ENCODE data around the gene OSGIN1. TPM values are rescaled to one million over a fixed set of nuclear protein-coding genes. Genes with fewer than 3 reads are reported as not detected.

OSGIN1 gene
- polyA plus RNA-seq, 6 donors from 2014 or later, result 0.20 to 0.85 (median 0.24) TPM; not detected in 3

DNA sequence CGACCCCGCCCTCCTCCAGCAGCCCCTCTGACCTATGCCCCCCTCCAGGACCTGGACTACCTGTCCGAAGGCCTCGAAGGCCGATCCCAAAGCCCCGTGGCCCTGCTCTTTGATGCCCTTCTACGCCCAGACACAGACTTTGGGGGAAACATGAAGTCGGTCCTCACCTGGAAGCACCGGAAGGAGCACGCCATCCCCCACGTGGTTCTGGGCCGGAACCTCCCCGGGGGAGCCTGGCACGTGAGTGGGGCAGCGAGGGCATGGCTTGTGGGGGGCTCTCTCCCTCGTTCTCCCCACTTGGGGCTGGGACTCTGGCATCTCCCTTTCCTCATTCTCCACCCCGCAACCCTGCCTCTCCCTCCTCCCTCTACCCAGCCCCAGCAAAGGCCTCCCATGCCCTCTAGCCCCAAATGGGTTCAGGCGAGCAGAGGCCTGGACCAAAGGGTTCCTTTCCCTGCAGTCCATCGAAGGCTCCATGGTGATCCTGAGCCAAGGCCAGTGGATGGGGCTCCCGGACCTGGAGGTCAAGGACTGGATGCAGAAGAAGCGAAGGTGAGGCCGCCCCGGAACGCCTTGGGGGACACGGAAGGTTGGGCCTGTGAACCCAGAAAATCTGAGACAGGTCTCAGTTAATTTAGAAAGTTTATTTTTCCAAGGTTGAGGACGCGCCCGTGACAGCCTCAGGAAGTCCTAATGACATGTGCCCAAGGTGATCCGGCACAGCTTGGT, 7.6 kb downstream of the OSGIN1 start:
- H3K27me3 Mint-ChIP-seq, result peaks cover 0 to 15% (median 4%) of the 10 kb centered on the region in 3 donors
- H3K27ac Mint-ChIP-seq, result no peak overlapping the region
- H3K36me3 Mint-ChIP-seq, result no peaks in the 10 kb centered on the region
- H3K9me3 Mint-ChIP-seq, result no peaks in the 10 kb centered on the region
- H3K4me1 Mint-ChIP-seq, result peaks cover 0 to 4% (median 0%) of the 10 kb centered on the region in 3 donors
- H3K4me3 Mint-ChIP-seq, result no peak overlapping the region
- ATAC-seq (ENCODE audit: low read depth in 2 of 2) (no peak), DNase-seq (no peak)

DNA sequence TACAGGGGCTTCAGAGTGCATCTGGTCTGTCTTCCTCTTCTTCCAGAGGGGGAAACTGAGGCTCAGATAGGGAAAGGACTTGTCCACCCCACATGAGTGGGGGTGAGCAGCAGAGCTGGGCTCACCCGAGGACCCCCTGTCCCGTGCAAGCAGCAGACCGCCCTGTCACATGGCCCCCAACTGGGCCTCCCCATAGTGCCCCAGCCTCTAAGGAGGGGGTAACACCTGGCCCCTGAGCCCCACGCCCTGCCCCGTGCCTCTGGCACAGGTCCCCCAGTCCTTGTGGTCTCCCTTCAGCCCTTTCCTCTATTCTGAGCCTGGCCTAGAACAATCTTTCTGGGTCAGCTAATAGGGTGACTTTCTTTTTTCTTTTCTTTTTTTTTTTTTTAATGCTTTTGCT, 8.6 kb downstream of the OSGIN1 start:
- H3K4me3 Mint-ChIP-seq, result no peak overlapping the region
- peak overlapping the region in 2 of 6 donors; percentile 36 to 54 for H3K27ac Mint-ChIP-seq
- no peak for ATAC-seq (ENCODE audit: low read depth in 2 of 2)
- no peaks in the 10 kb centered on the region for H3K36me3 Mint-ChIP-seq
- no peak for DNase-seq
- H3K27me3 Mint-ChIP-seq, result peaks cover 0 to 10% (median 4%) of the 10 kb centered on the region in 3 donors
- no peaks in the 10 kb centered on the region for H3K9me3 Mint-ChIP-seq
- H3K4me1 Mint-ChIP-seq, result peaks cover 0 to 4% (median 0%) of the 10 kb centered on the region in 3 donors

DNA sequence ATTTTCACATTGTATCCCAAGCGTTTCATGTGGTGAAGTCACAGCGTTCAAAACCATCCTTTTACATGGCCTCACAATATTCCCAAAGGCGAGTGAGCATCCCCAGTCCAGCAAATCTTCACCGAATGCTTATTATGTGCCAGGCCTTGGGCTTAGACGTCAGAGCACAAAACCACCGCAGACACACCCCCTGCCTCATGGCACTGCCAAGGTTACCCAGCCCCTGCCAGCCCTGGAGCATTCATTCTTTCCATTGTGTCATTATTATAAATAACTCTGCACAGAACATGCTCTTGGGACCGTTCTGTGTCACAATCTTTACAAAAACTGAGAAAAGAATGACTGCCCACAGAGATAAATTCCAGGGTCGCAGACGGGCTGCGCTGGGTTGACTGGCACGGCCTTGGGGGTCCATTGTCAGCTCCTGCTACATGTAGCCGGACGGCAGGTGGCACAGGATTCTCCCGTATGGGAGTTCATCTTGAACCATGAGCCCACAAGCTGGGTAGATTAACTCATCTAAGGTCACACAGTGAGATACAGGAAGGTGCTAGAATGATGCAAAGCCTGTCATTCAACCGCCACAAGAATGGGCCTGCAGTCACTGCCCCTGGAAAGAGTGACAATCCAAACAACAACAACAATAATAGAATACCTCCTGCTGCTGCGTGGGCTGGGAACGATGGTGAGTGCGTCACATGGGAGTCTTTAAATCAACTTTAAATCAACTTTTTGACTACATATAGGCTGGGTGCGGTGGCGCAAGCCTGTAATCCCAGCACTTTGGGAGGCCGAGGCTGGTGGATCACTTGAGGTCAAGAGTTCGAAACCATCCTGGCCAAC, 10.5 kb downstream of the OSGIN1 start:
- Mint-ChIP-seq H3K36me3 (peaks cover 0 to 7% of the 10 kb centered on the region in 2 donors), H3K4me1 (peaks cover 2 to 6% (median 4%) of the 10 kb centered on the region in 3 donors), H3K4me3 (no peak overlapping the region), H3K9me3 (no peaks in the 10 kb centered on the region), H3K27ac (no peak overlapping the region), H3K27me3 (peaks cover 4 to 13% (median 9%) of the 10 kb centered on the region in 3 donors)
- ATAC-seq (ENCODE audit: low read depth in 2 of 2) (no peak), DNase-seq (no peak)

DNA sequence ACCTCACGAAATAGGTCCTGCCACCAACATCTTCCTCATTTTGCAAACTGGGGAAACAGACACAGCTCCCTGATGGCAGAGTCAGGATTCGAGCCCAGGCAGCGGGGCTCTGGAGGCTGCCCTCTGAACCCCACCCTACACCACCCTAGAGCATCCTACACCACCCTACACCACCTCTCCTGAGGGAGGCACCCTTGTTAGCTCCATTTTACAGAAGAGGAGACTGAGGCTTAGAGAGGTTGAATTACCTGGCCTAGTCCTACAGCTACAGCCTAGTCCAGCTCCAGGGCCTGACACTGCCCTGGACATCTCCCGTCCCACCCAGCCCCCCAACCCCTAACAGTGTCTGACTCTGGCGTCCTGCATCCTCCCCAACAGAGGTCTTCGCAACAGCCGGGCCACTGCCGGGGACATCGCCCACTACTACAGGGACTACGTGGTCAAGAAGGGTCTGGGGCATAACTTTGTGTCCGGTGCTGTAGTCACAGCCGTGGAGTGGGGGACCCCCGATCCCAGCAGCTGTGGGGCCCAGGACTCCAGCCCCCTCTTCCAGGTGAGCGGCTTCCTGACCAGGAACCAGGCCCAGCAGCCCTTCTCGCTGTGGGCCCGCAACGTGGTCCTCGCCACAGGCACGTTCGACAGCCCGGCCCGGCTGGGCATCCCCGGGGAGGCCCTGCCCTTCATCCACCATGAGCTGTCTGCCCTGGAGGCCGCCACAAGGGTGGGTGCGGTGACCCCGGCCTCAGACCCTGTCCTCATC, 11.8 kb downstream of the OSGIN1 start:
- peaks cover 4 to 22% (median 20%) of the 10 kb centered on the region in 3 donors for H3K27me3 Mint-ChIP-seq
- H3K4me3 Mint-ChIP-seq, result no peak overlapping the region
- DNase-seq (no peak), ATAC-seq (ENCODE audit: low read depth in 2 of 2) (no peak)
- H3K36me3 Mint-ChIP-seq, result peaks cover 0 to 7% of the 10 kb centered on the region in 2 donors
- H3K27ac Mint-ChIP-seq, result no peak overlapping the region
- H3K4me1 Mint-ChIP-seq, result peaks cover 5 to 12% (median 6%) of the 10 kb centered on the region in 3 donors
- H3K9me3 Mint-ChIP-seq, result no peaks in the 10 kb centered on the region

DNA sequence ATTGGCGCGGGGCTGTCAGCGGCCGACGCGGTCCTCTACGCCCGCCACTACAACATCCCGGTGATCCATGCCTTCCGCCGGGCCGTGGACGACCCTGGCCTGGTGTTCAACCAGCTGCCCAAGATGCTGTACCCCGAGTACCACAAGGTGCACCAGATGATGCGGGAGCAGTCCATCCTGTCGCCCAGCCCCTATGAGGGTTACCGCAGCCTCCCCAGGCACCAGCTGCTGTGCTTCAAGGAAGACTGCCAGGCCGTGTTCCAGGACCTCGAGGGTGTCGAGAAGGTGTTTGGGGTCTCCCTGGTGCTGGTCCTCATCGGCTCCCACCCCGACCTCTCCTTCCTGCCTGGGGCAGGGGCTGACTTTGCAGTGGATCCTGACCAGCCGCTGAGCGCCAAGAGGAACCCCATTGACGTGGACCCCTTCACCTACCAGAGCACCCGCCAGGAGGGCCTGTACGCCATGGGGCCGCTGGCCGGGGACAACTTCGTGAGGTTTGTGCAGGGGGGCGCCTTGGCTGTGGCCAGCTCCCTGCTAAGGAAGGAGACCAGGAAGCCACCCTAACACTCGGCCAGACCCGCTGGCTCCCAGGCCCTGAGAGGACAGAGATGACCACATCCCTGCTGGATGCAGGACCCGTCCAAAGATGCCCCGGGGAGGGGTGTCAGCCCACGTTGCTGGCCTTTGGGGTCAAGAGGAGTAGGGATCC, 12.6 kb downstream of the OSGIN1 start:
- ATAC-seq (ENCODE audit: low read depth in 2 of 2) (no peak), DNase-seq (no peak)
- no peaks in the 10 kb centered on the region for H3K9me3 Mint-ChIP-seq
- H3K4me1 Mint-ChIP-seq, result peaks cover 6 to 13% (median 7%) of the 10 kb centered on the region in 3 donors
- peaks cover 4 to 25% (median 24%) of the 10 kb centered on the region in 3 donors for H3K27me3 Mint-ChIP-seq
- H3K27ac Mint-ChIP-seq, result no peak overlapping the region
- peaks cover 0 to 7% of the 10 kb centered on the region in 2 donors for H3K36me3 Mint-ChIP-seq
- peak overlapping the region in 1 of 8 donors; percentile 47 for H3K4me3 Mint-ChIP-seq

DNA sequence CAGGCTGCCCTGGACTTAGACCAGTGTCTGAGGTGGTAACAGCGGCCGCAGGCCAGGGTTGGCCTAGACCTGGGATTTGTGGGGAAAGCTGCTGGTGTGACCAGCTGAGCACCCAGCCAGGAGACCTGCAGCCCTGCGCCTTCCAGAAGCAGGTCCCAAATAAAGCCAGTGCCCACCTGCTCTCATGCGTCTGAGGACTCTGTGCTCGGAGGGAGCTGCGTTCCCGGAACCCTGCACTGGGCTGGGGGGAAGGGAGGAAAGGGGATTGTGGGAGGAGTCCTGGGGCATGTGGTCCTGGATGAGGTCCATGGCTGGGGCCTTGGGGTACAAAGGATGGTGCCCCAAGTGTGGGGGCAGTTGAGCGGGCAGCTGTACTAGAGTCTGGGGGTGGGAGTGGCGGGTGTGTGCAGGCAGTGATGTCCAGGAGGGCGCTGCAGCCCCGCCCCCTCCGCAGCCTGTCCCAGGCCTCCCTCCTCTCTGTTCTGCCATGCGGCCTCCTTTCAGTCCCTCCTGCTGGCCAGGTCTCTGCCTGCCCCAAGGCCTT, 13.2 kb downstream of the OSGIN1 start:
- peaks cover 6 to 13% (median 7%) of the 10 kb centered on the region in 3 donors for H3K4me1 Mint-ChIP-seq
- ATAC-seq (ENCODE audit: low read depth in 2 of 2) (no peak), DNase-seq (no peak)
- peaks cover 4 to 26% (median 24%) of the 10 kb centered on the region in 3 donors for H3K27me3 Mint-ChIP-seq
- H3K27ac Mint-ChIP-seq, result no peak overlapping the region
- no peaks in the 10 kb centered on the region for H3K9me3 Mint-ChIP-seq
- peak overlapping the region in 1 of 8 donors; percentile 26 for H3K4me3 Mint-ChIP-seq
- peaks cover 0 to 7% of the 10 kb centered on the region in 2 donors for H3K36me3 Mint-ChIP-seq

DNA sequence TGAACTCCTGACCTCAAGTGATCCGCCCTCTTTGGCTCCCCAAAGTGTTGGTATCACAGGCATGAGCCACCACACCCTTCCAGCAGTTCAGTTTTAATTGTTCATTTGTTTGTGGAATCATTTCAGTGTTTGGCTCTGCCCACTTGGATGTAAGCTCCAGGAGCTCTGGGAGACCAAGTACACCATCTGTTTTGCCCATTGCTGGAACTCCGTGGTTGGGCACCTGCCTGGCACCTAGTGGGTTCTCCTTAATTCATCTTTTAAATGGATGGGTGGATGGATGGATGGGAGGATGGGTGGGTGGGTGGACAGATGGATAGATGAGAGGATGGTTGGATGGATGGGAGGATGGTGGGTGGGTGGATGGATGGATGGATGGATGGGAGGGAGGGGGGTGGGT, 14.1 kb downstream of the OSGIN1 start:
- Mint-ChIP-seq H3K27ac (no peak overlapping the region), H3K27me3 (peaks cover 4 to 35% (median 33%) of the 10 kb centered on the region in 3 donors), H3K4me3 (peak overlapping the region in 1 of 8 donors; percentile 68), H3K36me3 (peaks cover 0 to 7% of the 10 kb centered on the region in 2 donors), H3K4me1 (peaks cover 6 to 13% (median 7%) of the 10 kb centered on the region in 3 donors), H3K9me3 (no peaks in the 10 kb centered on the region)
- no peak for DNase-seq
- ATAC-seq (ENCODE audit: low read depth in 2 of 2), result no peak

DNA sequence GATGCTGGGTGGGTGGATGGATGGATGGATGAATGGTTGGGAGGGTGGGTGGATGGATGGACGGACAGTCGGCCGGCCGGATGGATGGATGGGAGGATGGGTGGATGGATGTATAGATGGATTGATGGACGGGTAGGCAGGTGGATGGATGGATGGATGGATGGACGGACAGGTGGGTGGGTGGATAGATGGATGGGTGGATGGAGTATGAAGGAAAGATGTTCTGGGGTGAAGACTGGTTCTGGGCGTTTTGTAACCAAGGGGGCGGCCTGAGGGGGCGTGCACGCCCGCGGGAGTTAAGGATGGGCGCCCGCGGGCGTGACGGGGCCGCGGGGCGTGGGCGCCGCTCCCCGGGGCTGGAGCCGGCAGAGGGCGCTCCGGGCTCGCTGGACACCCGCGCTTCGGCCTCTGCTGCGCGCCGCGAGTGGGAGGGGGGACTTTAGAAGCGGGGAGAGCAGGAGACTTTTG, 14.8 kb downstream of the OSGIN1 start, which contains the start of gene NECAB2:
NECAB2 (plus strand) TSS at position 407 of the 468 bp plus-strand sequence. CDS start 405 bp downstream, outside the sequence.
- ATAC-seq (ENCODE audit: low read depth in 2 of 2) (no peak), DNase-seq (no peak)
- peaks cover 6 to 13% (median 7%) of the 10 kb centered on the region in 3 donors for H3K4me1 Mint-ChIP-seq
- H3K4me3 Mint-ChIP-seq, result peak within 1 kb of the TSS in 7 of 8 donors; percentile 63 to 85 (median 71)
- H3K36me3 Mint-ChIP-seq, result peaks cover 0 to 7% of the 10 kb centered on the region in 2 donors
- no peaks in the 10 kb centered on the region for H3K9me3 Mint-ChIP-seq
- peak within 1 kb of the TSS in 1 of 6 donors; percentile 41 for H3K27ac Mint-ChIP-seq
- H3K27me3 Mint-ChIP-seq, result peaks cover 4 to 41% (median 35%) of the 10 kb centered on the region in 3 donors

DNA sequence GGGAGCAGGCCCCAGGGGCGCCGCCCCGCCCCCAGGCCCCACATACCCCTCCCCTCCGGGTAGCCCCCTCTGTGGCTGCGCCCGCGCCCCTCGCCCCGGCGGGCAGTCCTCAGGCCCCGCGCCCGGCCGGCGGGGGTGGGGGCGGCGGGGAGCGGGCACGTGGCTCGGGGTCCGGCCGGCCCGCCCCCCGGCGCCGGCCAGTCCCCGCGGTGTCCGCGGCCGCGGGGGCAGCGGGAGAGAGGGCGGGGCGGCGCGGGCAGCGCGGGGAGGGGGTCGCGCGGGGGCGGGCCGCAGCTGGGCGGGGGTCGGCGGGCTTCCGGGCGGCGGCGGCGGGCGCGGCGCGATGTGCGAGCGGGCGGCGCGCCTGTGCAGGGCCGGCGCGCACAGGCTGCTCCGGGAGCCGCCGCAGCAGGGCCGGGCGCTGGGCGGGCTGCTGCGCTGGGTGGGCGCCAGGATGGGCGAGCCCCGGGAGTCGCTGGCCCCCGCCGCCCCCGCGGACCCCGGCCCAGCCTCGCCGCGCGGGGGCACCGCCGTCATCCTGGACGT, 15.3 kb downstream of the OSGIN1 start:
- Mint-ChIP-seq H3K4me1 (peaks cover 6 to 13% (median 7%) of the 10 kb centered on the region in 3 donors), H3K9me3 (no peaks in the 10 kb centered on the region), H3K36me3 (peaks cover 0 to 7% of the 10 kb centered on the region in 2 donors), H3K4me3 (peak overlapping the region in 1 of 8 donors; percentile 78), H3K27me3 (peaks cover 4 to 46% (median 40%) of the 10 kb centered on the region in 3 donors), H3K27ac (no peak overlapping the region)
- DNase-seq (no peak), ATAC-seq (ENCODE audit: low read depth in 2 of 2) (no peak)

DNA sequence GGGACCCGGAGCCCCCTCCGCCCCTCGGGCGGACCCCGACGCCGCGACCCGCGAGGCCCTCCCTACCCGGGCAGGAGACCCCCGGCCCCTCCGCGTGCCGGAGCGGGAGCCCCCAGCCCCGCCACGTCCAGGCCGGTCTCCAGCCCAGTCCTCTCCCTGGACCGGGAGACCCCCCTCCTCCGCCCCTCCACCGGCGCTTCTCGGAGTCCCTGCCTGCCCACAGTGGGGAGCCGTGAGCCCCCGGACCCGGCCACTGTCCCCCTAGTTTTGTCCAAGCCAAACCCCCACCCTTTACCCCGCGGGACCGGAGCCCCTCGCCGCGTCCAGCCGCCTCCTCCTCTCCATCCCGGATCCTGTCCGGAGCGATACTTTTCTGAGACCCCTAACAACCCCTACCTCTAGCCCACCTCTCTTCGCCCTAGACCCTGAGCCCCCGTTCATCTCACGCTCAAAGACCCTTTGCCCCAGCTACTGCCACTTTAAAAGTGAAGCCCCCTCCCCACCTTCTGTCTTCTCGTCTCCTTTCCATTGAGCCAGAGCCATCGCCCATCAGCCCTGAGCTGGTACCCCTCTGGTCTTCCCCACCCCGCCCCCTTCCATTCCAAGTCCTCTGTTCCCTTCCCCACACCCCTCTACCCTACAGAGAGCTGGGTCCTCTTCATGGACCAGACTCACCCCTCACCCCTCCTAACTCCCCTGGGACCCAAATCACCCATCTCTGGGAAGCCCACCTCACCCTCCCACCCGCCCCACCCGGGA, 16.0 kb downstream of the OSGIN1 start:
- Mint-ChIP-seq H3K27ac (no peak overlapping the region), H3K4me3 (peak overlapping the region in 5 of 8 donors; percentile 29 to 74 (median 55)), H3K27me3 (peaks cover 4 to 49% (median 42%) of the 10 kb centered on the region in 3 donors), H3K9me3 (no peaks in the 10 kb centered on the region), H3K36me3 (peaks cover 0 to 7% of the 10 kb centered on the region in 2 donors), H3K4me1 (peaks cover 6 to 13% (median 7%) of the 10 kb centered on the region in 3 donors)
- DNase-seq (no peak), ATAC-seq (ENCODE audit: low read depth in 2 of 2) (no peak)

DNA sequence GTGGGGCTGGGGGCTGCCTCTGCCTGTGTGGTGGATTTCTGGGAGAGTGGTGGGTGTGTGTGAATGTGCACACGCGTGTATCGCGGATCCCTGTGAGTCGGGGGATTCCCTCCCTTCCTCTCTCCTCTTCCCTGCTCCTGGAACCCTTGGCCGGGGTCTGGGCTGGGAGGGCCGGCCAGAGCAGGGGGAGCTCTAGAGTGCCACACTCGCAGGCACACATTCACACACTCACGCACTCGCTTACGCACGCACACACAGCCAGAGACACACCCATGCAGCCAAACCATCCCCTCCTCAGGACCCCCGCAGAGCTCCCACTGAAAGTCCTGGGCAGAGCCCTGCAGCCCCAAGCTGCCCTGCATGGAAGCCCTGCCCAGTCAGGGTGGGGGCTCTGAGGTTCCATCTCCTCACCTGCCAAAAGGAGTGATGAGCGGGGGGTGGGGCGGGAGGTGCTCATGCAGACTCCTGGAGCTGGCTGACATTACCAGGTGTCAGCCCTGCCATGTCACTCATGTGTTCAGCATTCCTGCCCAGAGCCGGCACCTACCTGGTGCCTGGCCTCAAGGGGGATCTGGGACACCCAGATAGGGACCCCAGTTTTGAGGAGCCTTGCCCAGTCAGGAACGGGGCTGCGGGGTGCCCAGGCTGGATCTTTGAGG, 16.9 kb downstream of the OSGIN1 start:
- H3K27me3 Mint-ChIP-seq, result peaks cover 6 to 57% (median 49%) of the 10 kb centered on the region in 3 donors
- H3K4me1 Mint-ChIP-seq, result peaks cover 6 to 17% (median 7%) of the 10 kb centered on the region in 3 donors
- no peak for DNase-seq

More for the DNA sequence above, 16.9 kb downstream of the OSGIN1 start:
- H3K9me3 Mint-ChIP-seq, result no peaks in the 10 kb centered on the region
- peaks cover 0 to 7% of the 10 kb centered on the region in 2 donors for H3K36me3 Mint-ChIP-seq
- no peak for ATAC-seq (ENCODE audit: low read depth in 2 of 2)
- no peak overlapping the region for H3K27ac Mint-ChIP-seq
- H3K4me3 Mint-ChIP-seq, result peak overlapping the region in 7 of 8 donors; percentile 22 to 73 (median 61)

Data from naive B cell (primary cell).